Activated CD8-positive, alpha-beta memory T cell treated with anti-CD3 and anti-CD28 coated beads, Interleukin-2, amount 10 ng/mL, durations not matched to agents 7 days and 5 days (primary cell): ENCODE data around the gene TMEM170B. TPM values are rescaled to one million over a fixed set of nuclear protein-coding genes. Genes with fewer than 3 reads are reported as not detected.

Experiments
- total RNA-seq, 2 experiments: library from RNA; stranded (reverse); gene quantifications; one replicate each; pipeline ENCODE4 v1.2.3, GENCODE V29; 2021

TMEM170B gene
- total RNA-seq, 2 experiments from 2014 or later, result 0.70 to 1.7 TPM

Other genes starting within 250 kb of the TMEM170B start
- gene ADTRP, start 241.1 kb downstream of the TMEM170B start, total RNA-seq, result 1 to 10 TPM in 1 of 2 experiments, under 1 TPM in 1; 0.47 to 2.0 TPM